Measurements from ENCODE around the gene C1QB. TPM values are rescaled to one million over a fixed set of nuclear protein-coding genes. Genes with fewer than 3 reads are reported as not detected.
"Not testable (repeated sequence)": the region's sequence is repeated elsewhere in the genome, so short reads cannot be mapped to it uniquely, and the experiment has no call there.

The C1QB gene
- total RNA-seq, 1 donor from 2014 or later = not detected

DNA sequence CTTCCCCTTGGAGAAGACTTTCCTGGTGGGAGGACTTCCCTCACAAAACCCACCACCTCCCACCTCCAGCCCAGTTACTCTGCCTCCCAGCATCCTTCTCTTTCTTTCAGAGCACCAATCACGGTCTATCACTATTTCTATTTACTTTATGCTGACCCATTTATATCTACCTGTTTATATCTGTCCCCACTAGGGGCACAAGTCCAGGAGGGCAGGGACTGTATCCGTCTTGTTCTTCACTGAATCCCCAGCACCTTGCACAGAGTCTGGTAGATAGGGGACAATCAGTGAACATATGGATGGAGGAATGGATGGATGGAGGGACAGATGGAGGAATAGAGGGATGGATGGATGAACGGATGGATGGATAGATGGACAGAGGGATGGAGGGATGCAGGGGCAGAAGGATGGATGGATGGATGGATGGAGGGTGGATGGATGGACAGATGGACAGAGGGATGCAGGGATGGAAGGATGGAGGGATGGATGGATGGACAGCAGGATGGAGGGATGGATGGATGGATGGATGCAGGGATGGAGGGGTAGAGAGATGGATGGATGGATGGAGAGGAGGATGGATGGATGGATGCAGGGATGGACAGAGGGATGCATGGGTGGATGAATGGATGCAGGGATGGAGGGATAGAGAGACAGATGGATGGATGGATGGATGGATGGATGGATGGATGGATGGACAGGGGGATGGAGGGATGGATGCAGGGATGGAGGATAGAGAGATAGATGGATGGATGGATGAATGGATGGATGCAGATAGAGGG lies 5.5 kb downstream of the C1QB start:
- no peaks in the 10 kb centered on the region for H3K36me3 Mint-ChIP-seq (ENCODE audit: low read depth)
- H3K4me3 Mint-ChIP-seq (ENCODE audit: low read depth) = no peak overlapping the region
- H3K27ac Mint-ChIP-seq = no peak overlapping the region
- no peaks in the 10 kb centered on the region for H3K9me3 Mint-ChIP-seq
- no peak for DNase-seq (ENCODE audit: low spot score)
- H3K4me1 Mint-ChIP-seq (ENCODE audit: low read depth) = no peaks in the 10 kb centered on the region
- intact Hi-C loops (cut with micrococcal nuclease) = no loop called here
- peaks cover 6% of the 10 kb centered on the region for H3K27me3 Mint-ChIP-seq (ENCODE audit: low read depth)

DNA sequence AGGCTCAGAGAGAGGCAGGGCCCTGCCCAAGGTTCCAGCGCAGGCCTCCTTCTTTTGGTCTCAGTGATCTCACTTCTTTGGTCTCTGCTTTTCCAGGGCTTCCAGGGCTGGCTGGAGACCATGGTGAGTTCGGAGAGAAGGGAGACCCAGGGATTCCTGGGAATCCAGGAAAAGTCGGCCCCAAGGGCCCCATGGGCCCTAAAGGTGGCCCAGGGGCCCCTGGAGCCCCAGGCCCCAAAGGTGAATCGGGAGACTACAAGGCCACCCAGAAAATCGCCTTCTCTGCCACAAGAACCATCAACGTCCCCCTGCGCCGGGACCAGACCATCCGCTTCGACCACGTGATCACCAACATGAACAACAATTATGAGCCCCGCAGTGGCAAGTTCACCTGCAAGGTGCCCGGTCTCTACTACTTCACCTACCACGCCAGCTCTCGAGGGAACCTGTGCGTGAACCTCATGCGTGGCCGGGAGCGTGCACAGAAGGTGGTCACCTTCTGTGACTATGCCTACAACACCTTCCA lies 7.7 kb downstream of the C1QB start:
- DNase-seq (ENCODE audit: low spot score) = no peak
- H3K27ac Mint-ChIP-seq = no peak overlapping the region
- H3K9me3 Mint-ChIP-seq = no peaks in the 10 kb centered on the region
- no peak overlapping the region for H3K4me3 Mint-ChIP-seq (ENCODE audit: low read depth)
- no peaks in the 10 kb centered on the region for H3K36me3 Mint-ChIP-seq (ENCODE audit: low read depth)
- intact Hi-C loops (cut with micrococcal nuclease) = no loop called here
- H3K27me3 Mint-ChIP-seq (ENCODE audit: low read depth) = peaks cover 2% of the 10 kb centered on the region
- H3K4me1 Mint-ChIP-seq (ENCODE audit: low read depth) = no peaks in the 10 kb centered on the region

DNA sequence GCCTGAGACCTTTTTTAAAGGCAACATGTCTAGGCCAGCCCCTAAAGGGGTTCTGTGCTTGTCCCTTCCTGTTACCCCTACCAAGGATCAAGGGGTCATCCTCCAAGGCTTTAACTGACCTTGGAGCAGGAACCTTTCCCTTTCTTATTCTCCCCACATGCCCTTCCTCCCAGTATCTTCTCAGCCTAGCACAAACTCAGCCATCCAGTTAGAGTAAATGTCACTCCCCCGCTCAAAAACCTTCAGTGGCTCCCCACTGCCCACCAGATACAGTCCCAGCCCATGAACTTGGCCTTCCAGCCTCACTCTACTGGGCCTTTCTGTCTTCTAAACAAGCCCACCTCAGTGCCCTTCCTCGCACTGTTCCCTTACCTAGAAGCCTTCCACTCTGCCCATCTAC lies 8.8 kb downstream of the C1QB start:
- Mint-ChIP-seq H3K4me3 (ENCODE audit: low read depth) (no peak overlapping the region), H3K36me3 (ENCODE audit: low read depth) (no peaks in the 10 kb centered on the region)
- intact Hi-C loops (cut with micrococcal nuclease) = no loop called here

DNA sequence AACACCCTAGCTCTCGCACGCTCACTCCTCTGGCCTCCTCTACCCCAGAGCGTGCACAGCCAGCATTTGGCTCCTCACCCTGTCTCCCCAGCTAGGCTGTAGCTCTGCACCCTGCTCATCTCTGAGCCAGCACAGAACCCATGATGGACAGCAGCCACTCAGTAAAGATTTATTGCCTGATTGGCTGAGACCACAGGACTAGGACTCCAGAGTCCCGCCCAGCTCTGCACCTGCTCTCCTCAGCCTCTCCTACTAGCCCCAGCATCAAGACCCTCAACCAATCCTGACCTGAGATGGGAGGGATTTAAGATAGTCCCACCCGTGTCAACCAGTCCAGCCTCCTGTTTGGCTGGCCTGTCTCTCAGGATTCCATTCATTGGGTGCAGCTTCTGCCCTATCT lies 9.3 kb downstream of the C1QB start:
- Mint-ChIP-seq H3K36me3 (ENCODE audit: low read depth) (no peaks in the 10 kb centered on the region), H3K27me3 (ENCODE audit: low read depth) (peaks cover 4% of the 10 kb centered on the region), H3K4me3 (ENCODE audit: low read depth) (no peak overlapping the region), H3K4me1 (ENCODE audit: low read depth) (no peaks in the 10 kb centered on the region), H3K9me3 (no peaks in the 10 kb centered on the region), H3K27ac (no peak overlapping the region)
- intact Hi-C loops (cut with micrococcal nuclease) = no loop called here
- no peak for DNase-seq (ENCODE audit: low spot score)

More for the DNA sequence above, 8.8 kb downstream of the C1QB start:
- H3K4me1 Mint-ChIP-seq (ENCODE audit: low read depth) = no peaks in the 10 kb centered on the region
- no peak overlapping the region for H3K27ac Mint-ChIP-seq
- no peak for DNase-seq (ENCODE audit: low spot score)
- peaks cover 3% of the 10 kb centered on the region for H3K27me3 Mint-ChIP-seq (ENCODE audit: low read depth)
- H3K9me3 Mint-ChIP-seq = no peaks in the 10 kb centered on the region

DNA sequence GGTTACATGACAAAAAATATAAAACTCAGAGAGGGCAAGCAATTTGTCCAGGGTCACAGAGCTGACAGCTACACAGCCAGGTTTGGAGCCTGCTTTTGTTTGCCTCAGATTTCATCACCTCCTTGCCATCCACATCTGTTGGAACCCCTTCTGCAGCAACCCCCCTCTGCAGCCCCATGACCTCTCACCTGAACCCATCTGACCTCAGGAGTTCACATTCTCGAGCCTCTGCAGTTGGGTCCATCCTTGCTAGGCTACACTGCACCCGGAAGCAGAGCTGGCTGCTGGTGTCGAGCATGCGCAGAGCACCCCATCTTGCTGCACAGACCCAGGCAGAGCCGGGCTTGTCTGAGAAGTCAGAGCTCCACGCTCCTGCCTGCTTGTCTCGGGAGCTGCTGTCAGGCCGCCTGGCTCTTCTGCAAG lies 10.0 kb downstream of the C1QB start:
- Mint-ChIP-seq H3K9me3 (no peaks in the 10 kb centered on the region), H3K27me3 (ENCODE audit: low read depth) (peaks cover 4% of the 10 kb centered on the region), H3K4me3 (ENCODE audit: low read depth) (no peak overlapping the region), H3K27ac (no peak overlapping the region), H3K36me3 (ENCODE audit: low read depth) (no peaks in the 10 kb centered on the region), H3K4me1 (ENCODE audit: low read depth) (no peaks in the 10 kb centered on the region)
- intact Hi-C loops (cut with micrococcal nuclease) = no loop called here
- DNase-seq (ENCODE audit: low spot score) = no peak

DNA sequence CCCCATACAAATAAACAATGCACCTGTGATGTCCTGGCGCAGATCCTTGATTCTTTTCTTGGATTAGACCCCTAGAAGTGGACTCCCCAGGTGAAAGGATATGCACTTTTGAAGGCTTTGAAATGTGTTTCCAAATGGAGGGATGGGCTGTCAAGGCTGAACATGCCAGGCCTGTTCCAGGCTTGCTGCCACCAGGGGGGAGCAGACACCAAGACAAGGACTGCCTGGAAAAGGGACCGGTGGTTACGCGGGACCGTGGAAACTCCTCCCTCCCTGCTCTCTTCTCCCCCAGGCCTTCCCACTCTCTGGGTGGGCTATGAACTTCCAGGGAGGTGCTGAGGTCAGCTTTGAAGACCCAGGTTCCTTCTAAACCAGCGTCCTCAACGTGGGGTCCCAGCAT lies 12.7 kb downstream of the C1QB start:
- intact Hi-C loops (cut with micrococcal nuclease) = no loop called here
- H3K27ac Mint-ChIP-seq = no peak overlapping the region
- no peaks in the 10 kb centered on the region for H3K36me3 Mint-ChIP-seq (ENCODE audit: low read depth)
- no peak overlapping the region for H3K4me3 Mint-ChIP-seq (ENCODE audit: low read depth)
- peaks cover 13% of the 10 kb centered on the region for H3K27me3 Mint-ChIP-seq (ENCODE audit: low read depth)
- no peaks in the 10 kb centered on the region for H3K4me1 Mint-ChIP-seq (ENCODE audit: low read depth)
- no peaks in the 10 kb centered on the region for H3K9me3 Mint-ChIP-seq
- no peak for DNase-seq (ENCODE audit: low spot score)

DNA sequence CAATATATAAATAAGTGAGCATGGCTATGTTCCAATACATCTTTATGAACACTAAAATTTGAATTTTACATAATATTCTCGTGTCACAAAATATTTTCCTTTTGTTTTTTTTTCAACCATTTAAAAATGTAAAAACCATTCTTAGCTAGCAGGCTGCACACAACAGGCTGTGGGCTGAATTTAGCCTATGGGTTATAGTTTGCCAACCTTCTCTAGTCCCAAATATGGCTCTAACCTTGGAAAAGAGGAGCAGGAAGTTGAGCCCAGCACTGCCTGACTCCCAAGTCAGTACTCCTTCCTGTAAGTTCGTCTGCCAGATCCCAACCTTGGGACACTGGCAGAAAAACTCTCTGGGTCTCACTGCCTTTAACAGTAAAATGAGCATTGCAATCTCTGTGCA lies 13.4 kb downstream of the C1QB start:
- intact Hi-C loops (cut with micrococcal nuclease) = no loop called here
- H3K4me3 Mint-ChIP-seq (ENCODE audit: low read depth) = no peak overlapping the region
- peaks cover 18% of the 10 kb centered on the region for H3K27me3 Mint-ChIP-seq (ENCODE audit: low read depth)
- H3K36me3 Mint-ChIP-seq (ENCODE audit: low read depth) = no peaks in the 10 kb centered on the region
- H3K27ac Mint-ChIP-seq = no peak overlapping the region
- H3K9me3 Mint-ChIP-seq = no peaks in the 10 kb centered on the region
- no peak for DNase-seq (ENCODE audit: low spot score)
- no peaks in the 10 kb centered on the region for H3K4me1 Mint-ChIP-seq (ENCODE audit: low read depth)

DNA sequence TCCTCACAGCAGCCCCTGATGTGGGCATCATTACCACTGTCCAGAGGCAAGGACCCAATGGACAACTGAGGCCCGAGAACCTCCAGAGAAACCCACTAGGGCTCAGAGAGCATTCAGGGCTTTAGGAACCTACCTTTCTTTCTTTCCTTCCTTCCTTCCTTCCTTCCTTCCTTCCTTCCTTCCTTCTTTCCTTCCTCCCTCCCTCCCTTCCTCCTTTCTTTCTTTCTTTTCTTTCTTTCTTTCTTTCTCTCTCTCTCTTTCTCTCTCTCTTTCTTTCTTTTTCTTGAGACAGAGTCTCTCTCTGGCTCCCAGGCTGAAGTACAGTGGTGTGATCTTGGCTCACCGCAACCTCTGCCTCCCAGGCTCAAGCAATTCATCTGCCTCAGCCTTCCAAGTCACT lies 15.8 kb downstream of the C1QB start:
- DNase-seq (ENCODE audit: low spot score); H3K4me3 Mint-ChIP-seq (ENCODE audit: low read depth); H3K36me3 Mint-ChIP-seq (ENCODE audit: low read depth); intact Hi-C loops (cut with micrococcal nuclease); H3K9me3 Mint-ChIP-seq; H3K4me1 Mint-ChIP-seq (ENCODE audit: low read depth); H3K27ac Mint-ChIP-seq: not testable (repeated sequence)
- H3K27me3 Mint-ChIP-seq (ENCODE audit: low read depth) = peaks cover 33% of the 10 kb centered on the region

DNA sequence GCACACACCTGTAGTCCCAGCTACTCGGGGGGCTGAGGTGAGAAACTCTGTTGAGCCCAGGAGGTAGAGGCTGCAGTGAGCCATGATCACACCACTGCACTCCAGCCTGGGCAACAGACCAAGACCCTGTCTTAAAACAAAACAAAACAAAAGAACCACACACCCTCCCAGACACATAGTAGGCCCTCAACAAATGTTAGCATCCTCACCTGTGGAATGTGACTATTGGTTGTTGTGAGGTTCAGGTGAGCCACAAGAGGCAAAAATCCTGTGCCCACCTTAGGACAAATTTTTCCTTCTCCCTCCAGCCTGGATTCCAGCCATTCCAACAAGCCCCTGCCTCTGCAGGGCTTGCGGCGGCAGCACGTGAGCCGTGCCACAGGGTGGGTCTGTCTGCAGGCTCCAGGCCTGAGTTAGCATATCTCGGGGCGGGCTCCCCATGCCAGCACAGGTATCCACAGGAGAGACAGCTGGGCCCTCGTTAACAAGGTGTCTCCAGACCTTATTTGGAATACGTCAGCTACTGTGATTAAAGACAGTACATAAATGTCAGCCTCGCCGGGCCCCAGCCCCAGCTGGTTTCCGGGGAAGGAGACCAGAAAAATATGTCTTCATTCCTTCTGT lies 17.4 kb downstream of the C1QB start:
- Mint-ChIP-seq H3K4me1 (ENCODE audit: low read depth) (peaks cover 6% of the 10 kb centered on the region), H3K4me3 (ENCODE audit: low read depth) (no peak overlapping the region), H3K9me3 (no peaks in the 10 kb centered on the region), H3K27me3 (ENCODE audit: low read depth) (peaks cover 42% of the 10 kb centered on the region), H3K36me3 (ENCODE audit: low read depth) (no peaks in the 10 kb centered on the region), H3K27ac (no peak overlapping the region)
- no peak for DNase-seq (ENCODE audit: low spot score)
- intact Hi-C loops (cut with micrococcal nuclease) = no loop called here

DNA sequence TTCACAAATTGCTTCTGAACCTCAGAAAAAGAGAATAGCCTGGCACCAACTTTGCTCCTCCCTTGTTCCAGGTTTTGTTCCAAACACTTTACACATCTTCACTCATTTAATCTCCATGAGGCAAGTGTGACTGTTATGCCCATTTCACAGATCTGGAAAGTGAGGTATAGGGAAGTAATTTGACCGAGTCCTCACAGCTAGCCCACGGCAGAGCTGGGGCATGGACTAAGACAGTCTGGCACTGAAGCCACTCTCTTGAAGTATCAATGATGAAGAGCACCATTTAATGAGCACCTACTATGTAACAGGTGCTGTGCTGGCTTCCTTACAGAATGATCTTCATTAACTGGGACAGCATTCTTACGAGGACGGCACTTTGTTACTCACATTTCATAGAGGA lies 19.0 kb downstream of the C1QB start:
- no peak for DNase-seq (ENCODE audit: low spot score)
- peaks cover 6% of the 10 kb centered on the region for H3K4me1 Mint-ChIP-seq (ENCODE audit: low read depth)
- H3K36me3 Mint-ChIP-seq (ENCODE audit: low read depth) = no peaks in the 10 kb centered on the region
- H3K27ac Mint-ChIP-seq = no peak overlapping the region
- no peak overlapping the region for H3K4me3 Mint-ChIP-seq (ENCODE audit: low read depth)
- intact Hi-C loops (cut with micrococcal nuclease) = no loop called here
- H3K9me3 Mint-ChIP-seq = no peaks in the 10 kb centered on the region
- peaks cover 41% of the 10 kb centered on the region for H3K27me3 Mint-ChIP-seq (ENCODE audit: low read depth)

DNA sequence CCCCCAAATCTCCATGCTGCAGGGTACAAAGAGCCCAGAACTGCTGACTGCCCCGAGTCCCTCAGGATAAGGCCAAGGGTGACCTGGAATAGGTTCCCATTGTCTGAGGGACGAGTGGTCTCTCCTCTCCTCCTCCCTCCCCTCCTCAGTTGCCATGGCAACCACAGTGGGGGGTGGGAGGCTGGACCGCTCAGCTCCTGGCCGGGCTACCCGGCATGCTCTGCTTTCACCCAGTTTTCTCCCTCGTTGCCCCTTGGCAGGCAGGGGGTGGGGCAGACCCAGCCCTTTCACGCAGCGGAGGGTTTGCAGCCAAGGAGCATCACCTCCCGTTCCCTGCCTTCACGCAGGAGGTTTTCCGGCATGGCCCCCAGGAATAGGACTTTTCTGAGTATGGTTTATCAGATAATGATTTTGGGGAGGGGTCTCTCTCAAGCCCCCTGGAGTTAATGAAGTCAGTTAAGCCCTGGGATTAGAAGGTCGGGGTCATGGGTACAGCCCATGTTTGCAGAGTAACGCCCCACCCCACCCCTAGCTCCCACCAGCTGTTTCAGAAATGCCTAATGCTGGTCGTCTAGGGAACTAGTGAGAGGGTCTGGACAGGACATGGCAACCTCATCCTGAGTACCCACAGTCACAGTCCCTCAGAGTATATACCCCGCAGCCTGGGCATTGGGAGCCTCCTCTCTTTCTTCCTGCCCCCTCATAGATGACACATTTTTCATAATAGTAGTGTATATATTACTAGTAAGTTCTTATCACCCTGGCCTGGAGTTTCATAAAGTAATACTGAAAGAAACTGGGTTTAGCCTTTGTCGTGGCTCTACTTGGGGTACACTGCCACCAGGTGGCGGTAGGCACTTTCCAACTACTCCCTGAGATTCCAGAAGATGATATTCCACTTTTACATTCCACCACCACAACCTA lies 20.7 kb downstream of the C1QB start:
- H3K27me3 Mint-ChIP-seq (ENCODE audit: low read depth) = peaks cover 39% of the 10 kb centered on the region
- DNase-seq (ENCODE audit: low spot score) = no peak
- intact Hi-C loops (cut with micrococcal nuclease) = no loop called here

DNA sequence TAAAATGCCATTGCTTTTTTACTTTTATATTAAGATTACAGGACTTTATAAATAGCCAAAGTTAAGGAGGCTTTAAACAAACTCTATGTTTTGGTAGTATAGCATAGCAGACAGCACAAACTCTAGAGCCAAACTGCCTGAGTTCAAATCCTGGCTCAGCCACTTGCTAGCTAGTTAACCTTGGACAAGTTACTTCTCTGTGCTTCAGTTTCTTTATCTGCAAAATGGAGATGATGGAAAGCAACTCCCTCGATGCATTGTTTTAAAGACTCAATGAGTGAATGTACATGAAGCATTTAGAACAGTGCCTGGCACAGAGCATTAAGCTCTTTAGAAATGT lies 21.3 kb downstream of the C1QB start:
- Mint-ChIP-seq H3K27ac (no peak overlapping the region), H3K27me3 (ENCODE audit: low read depth) (peaks cover 33% of the 10 kb centered on the region), H3K4me1 (ENCODE audit: low read depth) (peaks cover 6% of the 10 kb centered on the region), H3K4me3 (ENCODE audit: low read depth) (no peak overlapping the region), H3K36me3 (ENCODE audit: low read depth) (no peaks in the 10 kb centered on the region), H3K9me3 (no peaks in the 10 kb centered on the region)
- intact Hi-C loops (cut with micrococcal nuclease) = no loop called here
- no peak for DNase-seq (ENCODE audit: low spot score)

More for the DNA sequence above, 20.7 kb downstream of the C1QB start:
- H3K27ac Mint-ChIP-seq = no peak overlapping the region
- H3K4me1 Mint-ChIP-seq (ENCODE audit: low read depth) = peaks cover 6% of the 10 kb centered on the region
- H3K36me3 Mint-ChIP-seq (ENCODE audit: low read depth) = no peaks in the 10 kb centered on the region
- no peaks in the 10 kb centered on the region for H3K9me3 Mint-ChIP-seq
- H3K4me3 Mint-ChIP-seq (ENCODE audit: low read depth) = no peak overlapping the region

DNA sequence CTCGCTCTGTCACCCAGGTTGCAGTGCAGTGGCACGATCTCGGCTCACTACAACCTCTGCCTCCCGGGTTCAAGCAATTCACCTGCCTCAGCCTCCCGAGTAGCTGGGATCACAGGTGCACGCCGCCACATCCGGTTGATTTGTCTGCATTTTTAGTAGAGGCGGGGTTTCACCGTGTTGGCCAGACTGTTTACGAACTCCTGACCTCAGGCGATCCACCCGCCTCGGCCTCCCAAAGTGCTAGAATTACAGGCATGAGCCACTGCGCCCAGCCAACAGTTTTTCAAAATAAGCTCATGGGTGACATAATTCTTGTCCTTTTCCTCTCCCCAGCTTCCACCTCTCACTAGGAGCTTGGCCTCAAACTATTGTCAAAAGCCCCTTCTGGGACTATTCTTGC lies 23.1 kb downstream of the C1QB start:
- H3K27ac Mint-ChIP-seq; DNase-seq (ENCODE audit: low spot score); intact Hi-C loops (cut with micrococcal nuclease); H3K36me3 Mint-ChIP-seq (ENCODE audit: low read depth); H3K4me1 Mint-ChIP-seq (ENCODE audit: low read depth); H3K4me3 Mint-ChIP-seq (ENCODE audit: low read depth); H3K9me3 Mint-ChIP-seq: not testable (repeated sequence)
- peaks cover 26% of the 10 kb centered on the region for H3K27me3 Mint-ChIP-seq (ENCODE audit: low read depth)

Measured in activated T-helper 2 cell treated with anti-CD3 and anti-CD28 coated beads, Interferon-gamma antibody, Interleukin-2, Interleukin-4, amounts not matched to agents 10 μg/mL and 5 μg/mL and 100 μg/mL, durations not matched to agents 14 hours and 24 hours and 36 hours (primary cell).